ENCODE measurements around the gene TRIM27.
"Not testable (repeated sequence)": the region's sequence is repeated elsewhere in the genome, so short reads cannot be mapped to it uniquely, and the experiment has no call there.

Gene TRIM27

DNA sequence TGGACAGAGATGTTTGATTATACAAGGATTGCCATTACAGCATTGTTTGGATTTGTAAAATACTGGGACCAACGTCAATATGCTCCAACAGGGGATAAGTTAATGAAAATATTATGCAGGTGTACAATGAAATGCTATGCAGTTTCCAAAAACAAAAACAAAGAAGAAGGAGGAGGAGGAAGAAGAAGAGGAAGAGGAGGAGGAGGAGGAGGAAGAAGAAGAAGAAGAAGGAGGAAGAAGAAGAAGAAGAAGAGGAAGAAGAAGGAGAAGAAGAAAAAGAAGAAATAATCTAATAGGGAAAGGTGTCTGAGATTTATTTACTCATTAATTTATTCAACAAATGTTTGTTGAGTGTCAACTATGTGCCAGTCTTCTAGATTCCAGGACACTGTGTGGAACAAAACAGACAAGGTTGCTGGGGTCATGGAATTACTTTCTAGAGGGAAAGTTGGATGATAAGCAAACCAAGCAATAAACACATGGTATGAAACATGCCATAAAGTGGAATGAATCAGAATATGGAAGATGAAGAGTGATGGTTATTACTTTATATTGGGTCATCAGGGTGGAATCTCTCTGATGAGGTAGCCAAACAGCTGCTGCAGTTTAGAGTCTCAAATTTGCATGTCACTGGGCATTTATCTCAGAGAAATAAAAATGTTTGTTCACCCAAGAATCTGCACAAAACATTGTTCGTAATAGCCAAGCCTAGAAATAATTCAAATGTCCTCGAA lies 6.3 kb upstream of the TRIM27 start:
- Histone ChIP-seq H3K4me3 (ENCODE audit: severe bottlenecking) (no peak overlapping the region), H3K9me3 (ENCODE audit: severe bottlenecking) (no peaks in the 10 kb centered on the region), H3K27ac (ENCODE audit: poor library complexity, severe bottlenecking) (no peak overlapping the region), H3K27me3 (ENCODE audit: insufficient read depth, poor library complexity, severe bottlenecking) (no peaks in the 10 kb centered on the region), H3K4me1 (ENCODE audit: insufficient read depth, poor library complexity, severe bottlenecking) (no peaks in the 10 kb centered on the region), H3K36me3 (ENCODE audit: low read depth) (no peaks in the 10 kb centered on the region)
- ATAC-seq (ENCODE audit: low read depth) (no peak), DNase-seq (ENCODE audit: low spot score) (no peak)
- TF ChIP-seq, protein P1, sequence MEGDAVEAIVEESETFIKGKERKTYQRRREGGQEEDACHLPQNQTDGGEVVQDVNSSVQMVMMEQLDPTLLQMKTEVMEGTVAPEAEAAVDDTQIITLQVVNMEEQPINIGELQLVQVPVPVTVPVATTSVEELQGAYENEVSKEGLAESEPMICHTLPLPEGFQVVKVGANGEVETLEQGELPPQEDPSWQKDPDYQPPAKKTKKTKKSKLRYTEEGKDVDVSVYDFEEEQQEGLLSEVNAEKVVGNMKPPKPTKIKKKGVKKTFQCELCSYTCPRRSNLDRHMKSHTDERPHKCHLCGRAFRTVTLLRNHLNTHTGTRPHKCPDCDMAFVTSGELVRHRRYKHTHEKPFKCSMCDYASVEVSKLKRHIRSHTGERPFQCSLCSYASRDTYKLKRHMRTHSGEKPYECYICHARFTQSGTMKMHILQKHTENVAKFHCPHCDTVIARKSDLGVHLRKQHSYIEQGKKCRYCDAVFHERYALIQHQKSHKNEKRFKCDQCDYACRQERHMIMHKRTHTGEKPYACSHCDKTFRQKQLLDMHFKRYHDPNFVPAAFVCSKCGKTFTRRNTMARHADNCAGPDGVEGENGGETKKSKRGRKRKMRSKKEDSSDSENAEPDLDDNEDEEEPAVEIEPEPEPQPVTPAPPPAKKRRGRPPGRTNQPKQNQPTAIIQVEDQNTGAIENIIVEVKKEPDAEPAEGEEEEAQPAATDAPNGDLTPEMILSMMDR (IDR thresholded peaks at IDR 0.05; ENCODE audit: poor library complexity, severe bottlenecking) = no peak

DNA sequence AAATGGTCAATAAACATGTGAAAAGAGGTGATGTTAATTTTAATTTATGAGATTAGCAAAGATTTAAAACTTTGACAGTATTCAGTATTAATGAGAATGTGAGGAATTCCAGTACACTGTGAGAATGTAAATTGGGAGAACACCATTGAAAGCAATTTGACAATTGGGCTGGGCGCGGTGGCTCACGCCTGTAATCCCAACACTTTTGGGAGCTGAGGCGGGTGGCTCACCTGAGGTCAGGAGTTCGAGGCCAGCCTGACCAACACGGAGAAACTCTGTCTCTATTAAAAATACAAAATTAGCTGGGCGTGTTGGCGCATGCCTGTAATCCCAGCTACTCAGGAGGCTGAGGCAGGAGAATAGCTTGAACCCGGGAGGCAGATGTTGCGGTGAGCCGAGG lies 5.6 kb upstream of the TRIM27 start:
- H3K9me3 ChIP-seq (ENCODE audit: severe bottlenecking); H3K4me3 ChIP-seq (ENCODE audit: severe bottlenecking); H3K4me1 ChIP-seq (ENCODE audit: insufficient read depth, poor library complexity, severe bottlenecking); H3K27me3 ChIP-seq (ENCODE audit: insufficient read depth, poor library complexity, severe bottlenecking); ATAC-seq (ENCODE audit: low read depth); H3K27ac ChIP-seq (ENCODE audit: poor library complexity, severe bottlenecking); H3K36me3 ChIP-seq (ENCODE audit: low read depth); DNase-seq (ENCODE audit: low spot score): not testable (repeated sequence)

DNA sequence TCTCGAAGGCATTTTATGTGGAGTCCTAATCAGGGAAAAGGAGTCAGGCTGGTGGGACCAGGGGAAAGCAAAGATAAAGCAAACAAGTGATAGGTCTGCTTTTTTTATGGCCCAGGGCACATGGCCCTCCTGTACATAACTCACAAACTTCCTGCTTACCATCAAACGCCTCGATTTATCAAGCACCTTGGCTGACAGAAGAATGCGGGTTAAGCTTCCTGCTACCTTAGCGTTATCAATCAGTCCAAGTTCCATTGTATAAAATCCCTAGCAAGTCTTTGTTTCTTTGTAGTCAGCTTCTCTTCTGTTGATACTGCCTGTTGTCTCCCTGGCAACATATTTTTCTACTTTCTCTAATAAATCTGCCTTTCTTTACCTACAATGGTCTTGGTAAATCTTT lies 4.1 kb upstream of the TRIM27 start:
- Histone ChIP-seq H3K9me3 (ENCODE audit: severe bottlenecking) (no peaks in the 10 kb centered on the region), H3K27ac (ENCODE audit: poor library complexity, severe bottlenecking) (no peak overlapping the region), H3K27me3 (ENCODE audit: insufficient read depth, poor library complexity, severe bottlenecking) (no peaks in the 10 kb centered on the region), H3K4me1 (ENCODE audit: insufficient read depth, poor library complexity, severe bottlenecking) (peaks cover 2% of the 10 kb centered on the region), H3K4me3 (ENCODE audit: severe bottlenecking) (no peak overlapping the region), H3K36me3 (ENCODE audit: low read depth) (no peaks in the 10 kb centered on the region)
- ATAC-seq (ENCODE audit: low read depth) (no peak), DNase-seq (ENCODE audit: low spot score) (no peak)
- TF ChIP-seq, protein P1 (IDR thresholded peaks at IDR 0.05; ENCODE audit: poor library complexity, severe bottlenecking) = no peak

DNA sequence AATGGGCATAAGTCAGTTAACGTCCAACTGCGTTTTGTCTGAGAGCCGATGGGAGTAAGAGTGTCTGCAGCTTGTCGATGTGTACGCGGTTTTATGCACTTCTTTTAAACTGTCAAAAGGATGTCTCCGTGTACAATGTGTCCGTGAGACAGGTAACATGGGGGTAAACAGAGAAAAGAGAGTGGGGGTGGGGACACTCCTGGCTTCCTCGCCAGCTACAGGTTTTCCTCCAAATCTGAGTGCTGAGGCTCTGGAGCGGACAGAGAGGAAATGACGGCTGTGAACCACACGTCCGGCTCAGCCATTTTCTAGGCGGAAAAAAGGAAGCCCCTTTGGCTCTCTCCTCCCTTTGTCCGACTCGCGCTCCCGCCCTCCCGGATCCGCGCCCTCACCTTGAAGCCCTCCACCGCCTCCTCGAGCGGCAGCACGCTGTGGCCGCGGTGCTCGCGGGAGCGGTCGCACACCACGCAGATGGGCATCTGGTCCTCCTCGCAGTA lies 916 bp downstream of the TRIM27 start:
- TF ChIP-seq, protein P1 (IDR thresholded peaks at IDR 0.05; ENCODE audit: poor library complexity, severe bottlenecking) = no peak
- Histone ChIP-seq H3K27ac (ENCODE audit: poor library complexity, severe bottlenecking) (peak overlapping the region; percentile 80), H3K27me3 (ENCODE audit: insufficient read depth, poor library complexity, severe bottlenecking) (no peaks in the 10 kb centered on the region), H3K9me3 (ENCODE audit: severe bottlenecking) (no peaks in the 10 kb centered on the region), H3K36me3 (ENCODE audit: low read depth) (peaks cover 48% of the 10 kb centered on the region), H3K4me3 (ENCODE audit: severe bottlenecking) (peak overlapping the region; percentile 94), H3K4me1 (ENCODE audit: insufficient read depth, poor library complexity, severe bottlenecking) (peaks cover 7% of the 10 kb centered on the region)
- ATAC-seq (ENCODE audit: low read depth) (peak; percentile 18), DNase-seq (ENCODE audit: low spot score) (no peak)

DNA sequence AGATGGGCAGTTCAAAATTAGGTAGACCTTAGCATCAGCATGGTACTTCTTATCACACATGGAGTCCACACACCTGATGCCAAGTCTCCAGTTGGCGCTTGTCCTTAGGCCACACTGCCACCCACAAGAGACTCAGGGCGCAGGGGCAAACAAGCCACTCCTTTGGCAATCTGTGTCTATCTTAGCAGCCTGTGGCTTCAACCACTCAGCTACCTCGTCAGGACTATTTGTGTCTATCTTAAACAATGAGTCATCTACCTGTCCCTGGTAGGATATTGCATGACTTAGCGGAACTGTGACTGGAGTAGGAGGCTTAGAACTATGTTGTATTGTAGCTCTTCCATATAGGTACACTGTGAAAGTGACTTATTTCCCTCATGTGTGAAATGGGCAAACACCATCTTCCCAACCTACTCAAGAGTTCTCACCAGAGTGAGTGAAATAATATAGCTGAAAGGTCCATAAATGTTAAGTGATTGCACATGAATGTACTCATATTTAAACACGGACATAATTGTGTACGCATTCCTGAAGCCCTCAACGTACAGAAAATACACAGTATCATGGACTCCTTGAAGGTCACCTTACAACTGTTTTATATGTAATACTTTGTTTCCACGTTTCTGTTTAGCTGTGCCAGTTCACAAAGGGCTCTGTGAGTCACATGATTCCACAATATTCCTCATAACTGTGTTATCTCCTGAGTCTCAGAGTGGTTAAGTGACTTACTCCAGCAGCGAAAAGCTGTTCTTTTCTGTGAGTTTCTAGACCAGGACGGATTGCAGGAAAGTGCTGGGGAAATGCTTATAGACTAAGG lies 1.6 kb downstream of the TRIM27 start:
- Histone ChIP-seq H3K4me3 (ENCODE audit: severe bottlenecking) (peak overlapping the region; percentile 94), H3K27me3 (ENCODE audit: insufficient read depth, poor library complexity, severe bottlenecking) (no peaks in the 10 kb centered on the region), H3K36me3 (ENCODE audit: low read depth) (peaks cover 55% of the 10 kb centered on the region), H3K9me3 (ENCODE audit: severe bottlenecking) (no peaks in the 10 kb centered on the region), H3K27ac (ENCODE audit: poor library complexity, severe bottlenecking) (peak overlapping the region; percentile 80), H3K4me1 (ENCODE audit: insufficient read depth, poor library complexity, severe bottlenecking) (peaks cover 7% of the 10 kb centered on the region)
- TF ChIP-seq, protein P1 (IDR thresholded peaks at IDR 0.05; ENCODE audit: poor library complexity, severe bottlenecking) = no peak
- no peak for DNase-seq (ENCODE audit: low spot score)
- ATAC-seq (ENCODE audit: low read depth) = peak; percentile 73
